22Rv1 (cell line): ENCODE data around the gene DCAF10.

Source experiments
- ZFX ChIP-seq: fragments of 450-650 bp; IDR thresholded peaks from 2 replicates; pipeline ENCODE4 v1.6.1; 2017; ENCODE audit warnings: antibody characterized with exemption, borderline replicate concordance
- TF ChIP-seq, protein P1 (sequence below): fragments of 450-650 bp; IDR thresholded peaks from 2 replicates; pipeline ENCODE4 v1.5.1; 2017; ENCODE audit warnings: mild to moderate bottlenecking

DNA sequence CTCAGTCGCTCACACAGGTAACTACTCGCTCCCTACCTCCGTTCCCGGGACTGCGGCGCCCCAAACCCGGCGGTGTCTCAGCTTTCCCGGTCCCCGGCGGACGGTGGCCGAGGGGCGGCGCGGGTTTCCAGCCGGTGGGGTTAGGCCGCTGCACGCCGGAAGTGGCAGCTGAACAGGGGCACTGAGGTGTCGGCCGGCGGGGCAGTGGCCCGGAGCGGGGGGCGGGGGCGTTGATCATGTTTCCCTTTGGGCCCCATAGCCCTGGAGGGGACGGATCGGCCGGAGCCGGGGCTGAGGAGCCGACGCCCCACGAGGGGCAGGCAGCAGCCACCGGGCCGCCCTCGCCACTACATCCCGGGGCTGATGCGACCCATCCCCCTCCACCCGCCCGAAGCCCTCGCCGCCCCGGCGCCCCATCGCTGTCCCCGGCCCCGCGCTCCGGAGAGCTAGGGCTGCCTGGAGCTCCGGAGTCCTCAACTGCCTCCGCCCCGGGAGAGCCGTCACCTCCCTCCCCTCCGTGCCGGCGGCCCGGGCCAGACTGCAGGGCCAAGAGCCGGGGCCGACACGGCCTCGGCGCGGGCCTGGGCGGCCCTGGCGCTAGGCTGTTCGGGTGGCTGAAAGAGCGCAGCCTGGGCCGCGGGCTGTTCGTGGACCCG, at the start of gene DCAF10:
- TF ChIP-seq, protein P1, sequence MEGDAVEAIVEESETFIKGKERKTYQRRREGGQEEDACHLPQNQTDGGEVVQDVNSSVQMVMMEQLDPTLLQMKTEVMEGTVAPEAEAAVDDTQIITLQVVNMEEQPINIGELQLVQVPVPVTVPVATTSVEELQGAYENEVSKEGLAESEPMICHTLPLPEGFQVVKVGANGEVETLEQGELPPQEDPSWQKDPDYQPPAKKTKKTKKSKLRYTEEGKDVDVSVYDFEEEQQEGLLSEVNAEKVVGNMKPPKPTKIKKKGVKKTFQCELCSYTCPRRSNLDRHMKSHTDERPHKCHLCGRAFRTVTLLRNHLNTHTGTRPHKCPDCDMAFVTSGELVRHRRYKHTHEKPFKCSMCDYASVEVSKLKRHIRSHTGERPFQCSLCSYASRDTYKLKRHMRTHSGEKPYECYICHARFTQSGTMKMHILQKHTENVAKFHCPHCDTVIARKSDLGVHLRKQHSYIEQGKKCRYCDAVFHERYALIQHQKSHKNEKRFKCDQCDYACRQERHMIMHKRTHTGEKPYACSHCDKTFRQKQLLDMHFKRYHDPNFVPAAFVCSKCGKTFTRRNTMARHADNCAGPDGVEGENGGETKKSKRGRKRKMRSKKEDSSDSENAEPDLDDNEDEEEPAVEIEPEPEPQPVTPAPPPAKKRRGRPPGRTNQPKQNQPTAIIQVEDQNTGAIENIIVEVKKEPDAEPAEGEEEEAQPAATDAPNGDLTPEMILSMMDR = no peak
- no peak for TF ChIP-seq ZFX
